GDM1 (cell line): ENCODE measurements around the gene ZDHHC4.
A peak's percentile ranks its signal among the peaks of the same experiment; 100 is the strongest.
"Not testable (repeated sequence)": the region's sequence is repeated elsewhere in the genome, so short reads cannot be mapped to it uniquely, and the experiment has no call there.

Source experiments
- DNase-seq: peaks from one replicate; lab custom pipeline; 2025; lab: John Stamatoyannopoulos, UW

The ZDHHC4 gene

DNA sequence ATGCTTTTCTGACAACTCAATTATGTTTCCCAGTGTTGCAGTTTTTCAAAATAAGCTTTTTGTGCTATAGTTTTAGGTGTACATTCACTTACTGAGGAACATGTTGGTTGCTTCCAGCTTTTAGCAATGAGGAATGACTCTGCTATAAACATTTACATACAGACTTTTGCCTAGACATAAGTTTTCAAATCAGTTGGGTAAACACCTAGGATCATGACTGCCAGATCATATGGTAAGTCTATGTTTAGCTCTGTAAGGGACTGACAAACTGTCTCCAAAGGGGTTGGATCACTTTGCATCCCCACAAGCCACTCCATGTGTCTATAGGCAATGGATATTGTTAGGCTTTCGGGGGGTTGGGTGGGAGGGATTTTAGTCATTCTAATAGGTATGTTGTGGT lies 15.1 kb upstream of the ZDHHC4 start:
- no peak for DNase-seq

DNA sequence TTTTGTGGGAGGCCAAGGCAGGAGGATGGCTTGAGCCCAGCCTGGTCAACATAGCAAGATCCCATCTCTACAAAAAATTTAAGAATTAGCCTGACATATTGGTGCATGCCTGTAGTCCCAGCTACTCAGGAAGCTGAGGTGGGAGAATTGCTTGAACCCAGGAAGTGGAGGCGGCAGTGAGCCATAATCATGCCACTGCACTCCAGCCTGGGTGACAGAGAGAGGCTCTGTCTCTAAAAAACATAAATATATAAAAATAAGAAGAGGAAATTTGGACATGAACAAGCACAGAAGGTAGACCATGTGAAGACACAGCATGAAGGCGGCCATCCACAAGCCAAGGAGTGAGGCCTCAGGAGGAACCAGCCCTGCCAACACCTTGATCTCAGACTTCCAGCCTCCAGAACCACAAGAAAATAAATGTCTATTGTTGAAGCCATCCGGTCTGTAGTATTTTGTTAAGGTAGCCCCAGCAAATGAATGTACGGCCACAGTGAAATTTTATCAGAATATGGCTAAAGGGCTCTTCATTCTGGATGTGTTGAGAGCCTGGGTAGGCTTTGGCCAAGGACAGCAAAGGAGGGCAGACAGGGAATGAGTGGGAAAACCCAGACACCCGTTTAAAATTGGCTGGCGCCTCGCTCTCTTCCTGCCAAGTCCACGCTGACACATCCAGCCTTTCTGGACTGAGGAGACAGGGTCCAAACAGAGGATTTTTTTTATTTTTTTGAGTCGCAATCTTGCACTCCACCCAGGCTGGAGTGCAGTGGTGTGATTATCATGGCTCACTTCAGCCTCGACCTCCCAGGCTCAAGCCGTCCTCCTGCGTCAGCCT lies 13.1 kb upstream of the ZDHHC4 start:
- DNase-seq, result no peak

DNA sequence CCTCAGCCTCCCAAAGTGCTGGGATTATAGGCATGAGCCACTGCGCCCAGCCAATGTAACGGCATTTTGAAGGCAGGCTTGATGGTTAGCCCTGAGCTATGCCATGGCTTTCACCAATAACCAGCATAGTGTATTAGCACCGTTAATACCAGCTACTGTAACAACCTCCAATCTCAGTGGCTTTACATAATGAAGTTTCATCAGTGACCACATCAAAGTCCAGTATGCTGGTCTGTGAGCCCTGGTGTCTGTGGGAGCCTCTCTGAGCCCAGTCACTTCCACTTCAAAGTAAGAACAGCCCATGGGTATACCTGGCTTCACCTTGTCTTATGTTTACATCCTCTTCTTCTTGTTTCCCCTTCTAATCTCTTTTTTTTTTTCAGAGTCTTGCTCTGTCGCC lies 11.6 kb upstream of the ZDHHC4 start:
- DNase-seq, result no peak

DNA sequence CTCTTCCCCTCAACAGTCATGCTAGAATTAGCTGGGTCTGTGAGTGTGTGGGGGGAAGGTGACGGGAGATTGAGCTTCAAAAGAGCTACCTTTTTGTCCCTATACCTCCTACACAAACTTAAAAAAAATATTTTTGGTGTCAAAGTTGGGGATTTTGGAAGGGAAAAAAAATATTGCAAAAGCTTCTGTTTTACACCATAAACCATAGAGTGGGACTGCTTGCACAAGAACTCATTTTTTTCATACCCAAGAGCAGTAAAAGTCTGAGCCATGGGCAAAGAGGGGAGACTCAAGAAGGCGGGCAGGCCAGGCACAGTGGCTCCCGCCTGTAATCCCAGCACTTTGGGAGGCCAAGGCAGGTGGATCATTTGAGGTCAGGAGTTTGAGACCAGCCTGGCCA lies 9.4 kb upstream of the ZDHHC4 start:
- DNase-seq, result no peak

DNA sequence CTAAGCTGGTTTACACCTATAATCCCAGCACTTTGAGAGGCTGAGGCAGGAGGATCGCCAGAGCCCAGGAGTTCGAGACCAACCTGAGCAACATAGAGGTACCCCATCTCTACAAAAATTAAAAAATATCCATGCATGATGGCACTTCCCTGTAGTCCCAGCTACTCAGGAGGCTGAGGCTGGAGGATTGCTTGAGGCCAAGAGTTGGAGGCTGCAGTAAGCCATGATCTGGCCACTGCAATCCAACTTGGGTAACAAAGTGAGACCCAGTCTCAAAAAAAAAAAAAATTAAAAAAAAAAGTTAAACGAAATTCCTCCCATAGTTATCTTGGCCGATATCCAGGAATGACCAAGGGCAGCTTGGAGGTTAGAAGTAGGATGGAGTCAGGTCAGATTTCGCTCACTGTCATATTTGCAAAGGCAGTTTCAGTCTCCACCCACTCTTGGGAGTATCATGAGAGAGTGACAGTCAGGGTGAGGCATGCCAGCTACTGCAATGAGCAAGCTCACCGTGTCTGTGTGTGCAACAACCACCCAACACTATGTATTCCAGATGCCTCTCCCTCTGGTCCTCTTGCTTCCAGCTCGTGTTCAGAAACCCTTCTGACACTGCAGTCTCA lies 6.0 kb upstream of the ZDHHC4 start:
- DNase-seq, result no peak

DNA sequence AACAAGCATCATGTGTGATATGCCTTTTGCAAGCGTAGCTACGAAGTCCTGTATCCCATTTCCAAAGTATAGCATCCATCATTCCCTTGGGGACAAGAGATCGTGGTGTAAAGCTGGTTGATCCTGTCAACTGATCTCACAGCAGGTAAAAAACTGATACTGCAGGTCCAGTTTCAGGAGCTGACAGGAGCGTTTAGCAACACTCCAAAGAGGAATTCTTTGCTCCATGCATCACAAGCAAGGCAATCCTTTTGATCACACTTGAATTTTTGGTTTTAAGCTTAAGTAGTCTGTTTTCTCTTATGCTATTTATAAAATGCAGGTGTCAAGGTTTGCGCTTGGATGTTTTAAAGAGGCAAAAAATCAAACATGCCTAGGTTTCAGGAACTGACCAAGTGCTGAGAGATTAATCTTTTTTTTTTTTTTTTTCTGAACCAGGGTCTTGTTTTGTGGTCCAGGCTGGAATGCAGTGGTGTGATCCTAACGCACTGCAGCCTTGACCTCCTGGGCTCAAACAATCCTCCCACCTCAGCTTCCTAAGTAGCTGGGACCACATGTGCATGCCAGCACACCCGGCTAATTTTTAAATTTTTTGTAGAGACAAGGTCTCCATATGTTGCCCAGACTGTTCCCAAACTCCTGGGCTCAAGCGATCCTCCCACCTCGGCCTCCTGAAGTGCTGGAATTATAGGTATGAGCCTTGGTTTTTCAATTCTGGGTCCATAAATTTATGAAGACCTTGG lies 1.8 kb upstream of the ZDHHC4 start:
- DNase-seq, result no peak

DNA sequence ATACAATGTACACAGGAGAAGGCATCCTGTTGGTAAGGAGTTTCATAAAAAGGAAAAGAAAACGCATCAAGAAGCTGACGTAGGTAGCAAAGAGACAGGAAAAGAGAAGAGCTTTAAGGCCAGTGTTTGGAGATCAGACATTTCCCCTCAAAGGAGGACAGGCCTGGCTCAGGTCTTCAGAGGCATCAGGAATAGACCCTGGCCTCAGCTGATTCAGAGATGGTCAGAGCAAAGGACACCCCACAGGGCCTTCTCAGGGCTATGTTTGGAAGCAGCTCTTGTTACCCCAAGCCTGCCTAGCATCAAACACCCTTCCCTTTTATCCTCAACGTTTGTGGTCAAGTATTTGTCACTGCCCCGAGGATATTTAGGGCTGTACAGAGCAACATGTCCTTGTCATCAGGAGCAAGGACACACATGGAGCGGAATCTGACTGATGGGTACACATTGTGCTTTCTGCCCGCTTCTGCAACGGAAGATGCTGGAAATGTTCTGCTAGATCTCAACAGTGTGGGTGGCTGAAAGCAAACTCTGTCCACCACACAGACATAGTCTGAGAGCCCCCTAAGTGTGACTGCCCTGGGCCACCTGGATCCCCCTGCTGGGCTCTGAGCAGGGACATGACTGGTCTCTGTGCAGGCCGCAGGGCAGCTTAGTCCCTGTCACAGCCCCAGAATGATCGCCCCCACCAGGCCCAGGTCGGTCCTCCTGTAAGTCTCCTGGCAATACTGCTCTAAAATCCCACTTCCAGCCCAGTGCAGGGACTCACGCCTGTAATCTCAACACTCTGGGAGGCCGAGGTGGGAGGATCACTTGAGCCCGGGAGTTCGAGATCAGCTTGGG lies 1.0 kb upstream of the ZDHHC4 start:
- no peak for DNase-seq

DNA sequence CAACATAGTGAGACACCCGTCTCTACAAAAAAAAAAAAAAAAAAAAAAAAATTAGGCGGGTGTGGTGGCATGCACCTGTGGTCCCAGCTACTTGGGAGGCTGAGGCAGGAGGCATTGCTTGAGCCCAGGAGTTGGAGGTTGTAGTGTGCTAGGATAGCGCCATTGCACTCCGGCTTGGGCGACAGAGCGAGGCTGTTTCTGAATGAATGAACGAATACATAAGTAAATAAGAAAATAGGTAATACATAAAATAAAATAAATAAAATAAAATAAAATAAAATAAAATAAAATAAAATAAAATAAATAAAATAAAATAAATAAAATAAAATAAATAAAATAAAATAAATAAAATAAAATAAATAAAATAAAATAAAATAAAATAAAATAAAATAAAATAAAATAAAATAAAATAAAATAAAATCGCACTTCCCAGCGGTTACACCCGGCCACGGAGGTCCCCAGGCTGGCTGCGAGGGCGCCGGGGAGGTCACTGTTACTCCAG lies 336 bp upstream of the ZDHHC4 start:
- DNase-seq, result not testable (repeated sequence)

DNA sequence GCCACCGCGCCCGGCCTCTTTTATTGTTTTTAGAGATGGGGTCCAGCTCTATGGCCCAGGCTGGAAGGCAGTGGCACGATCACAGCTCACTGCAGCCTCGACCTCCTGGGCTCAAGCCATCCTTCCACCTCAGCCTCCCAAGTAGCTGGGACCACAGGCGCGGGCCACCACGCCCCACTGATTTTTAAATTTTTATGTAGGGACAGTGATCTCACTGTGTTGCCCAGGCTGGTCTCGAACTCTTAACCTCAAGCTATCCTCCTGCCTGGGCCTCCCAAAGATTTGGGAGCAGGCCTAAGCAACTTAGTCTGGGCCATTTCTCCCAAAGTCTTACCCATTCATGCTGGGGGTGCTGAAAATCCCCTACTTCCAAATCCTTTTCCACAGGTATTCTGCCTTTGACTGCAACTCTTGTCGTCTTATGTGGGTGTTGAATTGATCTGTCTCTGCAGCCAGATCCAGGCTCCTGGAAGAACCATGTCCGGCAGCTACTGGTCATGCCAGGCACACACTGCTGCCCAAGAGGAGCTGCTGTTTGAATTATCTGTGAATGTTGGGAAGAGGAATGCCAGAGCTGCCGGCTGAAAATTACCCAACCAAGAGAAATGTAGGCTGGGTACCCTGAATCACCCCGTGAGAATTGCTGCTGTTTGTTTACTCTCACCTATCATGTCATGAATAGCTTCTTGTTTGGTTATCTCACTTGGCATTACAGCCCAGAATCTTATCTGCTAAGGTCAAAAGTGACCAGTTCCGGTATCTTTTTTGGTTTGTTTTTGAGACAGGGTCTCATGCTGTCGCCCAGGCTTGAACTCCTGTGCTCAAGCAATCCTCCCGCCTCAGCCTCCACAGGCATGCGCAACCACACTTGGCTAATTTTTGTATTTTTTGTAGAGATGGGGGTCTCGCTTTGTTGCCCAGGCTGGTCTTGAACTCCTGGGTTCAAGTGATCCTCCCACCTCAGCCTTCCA lies 1.1 kb downstream of the ZDHHC4 start:
- DNase-seq, result no peak

DNA sequence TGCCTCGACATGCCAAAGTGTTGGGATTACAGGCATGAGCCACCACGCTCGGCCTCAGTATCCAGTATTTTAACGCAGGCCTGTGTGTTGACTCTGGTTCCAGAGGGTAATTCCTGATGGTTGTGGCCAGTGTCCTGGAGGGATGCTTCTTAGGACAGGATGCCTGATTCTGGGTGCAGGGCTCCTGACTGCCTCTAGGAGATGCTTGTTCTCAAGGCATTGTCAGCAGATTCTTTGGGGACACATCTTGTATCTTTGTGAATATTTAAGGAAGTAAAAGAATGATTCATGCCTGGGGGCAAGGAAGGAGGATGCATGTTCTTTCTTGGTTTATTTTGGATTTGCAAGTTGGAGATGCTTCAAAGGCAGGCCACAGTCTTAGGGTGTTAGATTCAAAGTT lies 2.2 kb downstream of the ZDHHC4 start:
- DNase-seq, result peak; percentile 11

DNA sequence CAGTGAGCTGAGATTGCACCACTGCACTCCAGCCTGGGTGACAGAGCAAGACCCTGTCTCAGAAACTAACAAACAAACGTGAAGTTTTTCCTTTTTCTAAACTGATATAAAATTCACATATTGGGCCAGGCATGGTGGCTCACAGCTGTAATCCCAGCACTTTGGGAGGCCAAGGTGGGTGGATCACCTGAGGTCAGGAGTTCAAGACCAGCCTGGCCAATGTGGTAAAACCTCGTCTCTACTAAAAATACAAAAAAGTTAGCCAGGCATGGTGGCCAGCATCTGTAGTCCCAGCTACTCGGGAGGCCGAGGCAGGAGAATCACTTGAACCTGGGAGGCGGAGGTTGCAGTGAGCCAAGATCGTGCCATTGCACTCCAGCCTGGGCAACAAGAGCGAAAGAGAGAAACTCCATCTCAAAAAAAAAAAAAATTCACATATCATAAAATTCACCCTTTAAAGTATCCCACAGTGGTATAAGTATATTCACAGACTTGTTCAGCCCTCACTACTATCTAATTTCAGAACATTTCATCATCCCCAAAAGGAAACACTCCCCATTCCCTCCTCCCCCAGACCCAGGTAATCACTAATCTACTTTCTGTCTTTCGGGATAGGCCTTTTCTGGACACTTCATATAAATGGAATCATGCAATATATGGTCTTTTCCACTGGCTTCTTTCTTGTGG lies 8.6 kb downstream of the ZDHHC4 start:
- not testable (repeated sequence) for DNase-seq

DNA sequence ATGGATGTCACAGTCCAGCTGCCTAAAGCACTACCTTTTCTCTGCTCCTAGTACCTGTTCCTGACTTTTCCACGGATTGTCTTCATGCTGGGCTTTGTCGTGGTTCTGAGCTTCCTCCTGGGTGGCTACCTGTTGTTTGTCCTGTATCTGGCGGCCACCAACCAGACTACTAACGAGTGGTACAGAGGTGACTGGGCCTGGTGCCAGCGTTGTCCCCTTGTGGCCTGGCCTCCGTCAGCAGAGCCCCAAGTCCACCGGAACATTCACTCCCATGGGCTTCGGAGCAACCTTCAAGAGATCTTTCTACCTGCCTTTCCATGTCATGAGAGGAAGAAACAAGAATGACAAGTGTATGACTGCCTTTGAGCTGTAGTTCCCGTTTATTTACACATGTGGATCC lies 11.3 kb downstream of the ZDHHC4 start:
- DNase-seq, result no peak

DNA sequence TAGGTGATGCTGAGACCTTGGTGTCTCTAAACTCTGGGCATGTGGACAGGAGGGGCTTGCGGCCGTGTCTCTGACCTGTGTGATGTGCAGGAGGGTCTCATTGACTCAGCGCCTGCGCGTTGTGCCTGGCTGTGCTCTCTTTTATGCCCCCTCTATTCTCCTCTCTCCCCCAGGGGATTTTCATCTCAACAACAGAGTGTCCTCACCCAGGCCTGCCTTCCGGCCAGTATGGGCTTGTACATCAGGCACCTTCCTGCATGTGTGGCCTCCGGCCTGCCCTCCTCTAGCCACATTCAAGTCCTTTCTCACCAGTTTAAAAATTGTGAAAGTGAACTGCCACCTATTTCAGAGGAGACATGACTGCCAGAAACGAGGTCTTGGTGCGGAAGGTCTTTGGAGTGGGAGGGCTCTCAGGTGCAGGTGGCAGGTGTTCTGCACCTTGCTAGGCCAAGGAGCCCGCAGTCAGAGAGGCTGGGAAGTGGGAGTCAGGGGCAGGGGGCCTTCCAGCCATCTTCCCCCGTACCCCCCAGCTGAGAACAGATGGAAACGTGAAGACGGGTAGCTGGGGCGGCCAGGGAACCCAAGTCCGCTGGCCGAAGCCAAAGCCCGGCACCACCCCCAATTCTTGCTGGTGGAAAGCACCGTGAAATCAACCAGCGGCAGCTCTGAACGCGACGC lies 12.0 kb downstream of the ZDHHC4 start:
- no peak for DNase-seq

DNA sequence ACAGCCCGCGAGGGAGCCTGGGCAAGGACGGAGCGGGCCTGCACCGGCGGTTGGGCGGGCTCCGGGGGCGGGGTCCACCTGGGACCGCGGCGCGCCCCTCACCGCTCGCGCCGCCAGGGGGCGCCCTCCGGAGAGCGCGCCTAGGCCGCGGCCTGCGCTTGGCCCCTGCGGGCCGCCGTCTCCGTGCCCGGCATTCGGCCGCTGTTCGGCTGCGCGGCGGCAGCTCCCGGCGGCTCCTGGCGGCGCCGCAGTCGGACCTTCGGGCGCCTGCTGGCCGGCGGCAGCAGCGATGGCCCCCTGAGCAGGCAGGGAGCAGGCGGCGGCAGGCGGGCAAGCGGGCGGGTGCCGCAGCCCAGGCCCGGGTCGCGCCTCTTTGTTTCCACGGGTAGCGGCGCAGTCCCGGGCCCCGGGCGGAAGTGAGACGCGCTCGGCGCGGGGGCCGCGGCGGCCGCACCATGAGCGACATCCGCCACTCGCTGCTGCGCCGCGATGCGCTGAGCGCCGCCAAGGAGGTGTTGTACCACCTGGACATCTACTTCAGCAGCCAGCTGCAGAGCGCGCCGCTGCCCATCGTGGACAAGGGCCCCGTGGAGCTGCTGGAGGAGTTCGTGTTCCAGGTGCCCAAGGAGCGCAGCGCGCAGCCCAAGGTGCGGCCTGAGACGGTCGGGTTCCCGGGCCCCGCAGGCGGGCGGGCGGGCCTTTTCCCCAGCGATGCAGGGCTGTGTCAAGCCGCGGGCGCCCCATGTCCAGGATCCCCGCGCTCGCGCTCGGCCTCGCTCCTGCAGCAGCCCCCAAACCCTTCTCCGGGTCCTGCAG lies 12.8 kb downstream of the ZDHHC4 start, which contains the start of gene INTS15:
Gene INTS15 (plus strand): TSS at position 193 of the 816 bp plus-strand sequence. CDS start 263 bp downstream, at position 456.
- peak; percentile 80 for DNase-seq

DNA sequence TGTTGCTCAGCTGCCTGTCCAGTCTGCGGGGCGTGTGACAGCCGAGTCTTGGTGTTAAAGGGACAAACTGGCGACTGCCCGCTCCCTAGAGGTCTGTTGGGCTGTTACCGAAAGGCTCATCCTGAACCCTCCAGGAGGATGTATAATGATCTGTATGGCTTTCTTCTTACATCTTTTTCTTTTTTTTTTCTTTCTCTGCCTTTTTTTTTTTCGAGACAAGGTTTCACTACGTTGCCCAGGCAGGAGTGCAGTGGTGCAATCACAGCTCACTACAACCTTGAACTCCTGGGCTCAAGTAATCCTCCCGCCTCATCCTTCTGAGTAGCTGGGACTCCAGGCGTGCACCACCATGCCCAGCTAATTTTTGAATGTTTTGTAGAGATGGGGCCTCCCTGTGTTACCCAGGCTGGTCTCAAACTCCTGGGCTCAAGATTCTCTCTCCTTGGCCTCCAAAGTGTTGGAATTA lies 13.4 kb downstream of the ZDHHC4 start:
- no peak for DNase-seq

DNA sequence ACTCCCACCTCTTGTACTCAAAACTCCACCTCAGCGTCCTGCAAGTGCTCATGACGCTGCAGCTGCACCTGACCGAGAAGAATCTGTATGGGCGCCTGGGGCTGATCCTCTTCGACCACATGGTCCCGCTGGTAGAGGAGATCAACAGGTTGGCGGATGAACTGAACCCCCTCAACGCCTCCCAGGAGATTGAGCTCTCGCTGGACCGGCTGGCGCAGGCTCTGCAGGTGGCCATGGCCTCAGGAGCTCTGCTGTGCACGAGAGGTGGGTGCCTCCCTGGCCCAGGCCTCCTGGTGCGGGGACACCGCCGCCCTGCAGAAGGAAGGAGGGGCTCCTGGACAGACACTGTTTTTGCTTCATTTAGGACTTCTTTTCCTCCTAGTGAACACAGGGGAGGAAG lies 22.8 kb downstream of the ZDHHC4 start:
- no peak for DNase-seq

DNA sequence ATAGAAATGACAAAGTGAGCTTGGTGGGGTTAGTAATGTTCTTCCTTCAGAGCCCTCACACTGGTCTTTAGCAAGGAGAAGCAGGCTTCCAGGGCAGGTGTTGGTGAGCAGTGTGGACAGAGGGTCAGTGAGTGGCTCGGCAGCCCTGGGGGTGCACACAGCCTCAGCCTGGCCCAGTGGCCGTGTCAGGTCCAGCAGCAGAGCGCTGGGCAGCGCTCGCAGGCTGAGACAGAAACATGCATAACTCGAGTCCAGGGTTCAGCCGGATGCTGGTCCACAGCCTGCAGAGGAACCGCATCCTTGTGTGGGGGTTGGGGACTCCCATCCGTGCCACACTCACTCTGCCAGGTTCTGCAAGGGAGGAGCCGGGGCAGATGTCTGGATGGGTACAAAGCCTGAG lies 27.2 kb downstream of the ZDHHC4 start:
- no peak for DNase-seq

DNA sequence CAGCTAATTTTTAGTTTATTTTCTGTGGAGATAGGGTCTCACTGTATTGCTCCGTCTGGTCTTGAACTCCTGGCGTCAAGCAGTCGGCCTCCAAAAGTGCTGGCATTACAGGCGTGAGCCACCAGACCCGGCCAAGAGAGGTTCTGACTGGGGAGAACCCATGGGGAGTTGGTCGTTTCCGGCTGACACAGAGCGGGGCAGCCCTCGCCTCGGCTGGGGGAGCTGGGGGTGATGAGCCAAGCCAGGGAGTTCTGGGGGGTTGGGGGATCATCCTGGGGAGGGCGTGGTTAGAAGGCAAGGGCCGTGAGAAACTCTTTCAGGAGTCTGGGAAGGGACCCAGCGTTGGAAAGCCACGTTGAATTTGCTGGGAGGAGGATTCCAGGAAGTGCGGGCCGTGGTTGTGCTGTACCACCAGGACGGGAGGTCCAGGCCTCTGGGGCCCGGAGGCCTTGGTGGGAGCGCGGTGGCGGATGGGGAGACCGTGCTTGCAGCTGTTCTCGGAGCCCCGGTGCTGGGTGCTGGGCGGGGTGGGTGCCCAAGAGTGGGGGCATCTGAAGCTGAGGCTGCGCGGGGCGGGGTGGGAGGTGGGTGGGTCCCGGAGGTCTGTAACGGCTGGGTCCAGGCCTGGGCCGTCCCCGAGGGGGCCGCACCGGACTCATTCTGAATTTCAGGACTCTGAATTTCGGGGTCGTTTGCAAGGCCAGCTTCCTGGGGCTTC lies 29.8 kb downstream of the ZDHHC4 start:
- no peak for DNase-seq
